ENCODE results near the gene CLTCL1. TPM values are rescaled to one million over a fixed set of nuclear protein-coding genes. Genes with fewer than 3 reads are reported as not detected.

The CLTCL1 gene
- total RNA-seq, 1 experiment from 2014 or later: 7.1 TPM

- TF ChIP-seq ZBTB33 (IDR thresholded peaks at IDR 0.05; ENCODE audit: extremely low read depth, insufficient replicate concordance, low read length): no peak
- TF ChIP-seq TCF7L2 (IDR thresholded peaks at IDR 0.05; ENCODE audit: borderline replicate concordance, extremely low read depth, insufficient read depth, insufficient read length): no peak
- TF ChIP-seq POLR2A (IDR thresholded peaks at IDR 0.05; ENCODE audit: borderline replicate concordance, extremely low read depth, insufficient read depth, insufficient read length): no peak
- no peak for TF ChIP-seq ZNF274 (IDR thresholded peaks at IDR 0.05; ENCODE audit: low read depth, low read length)
- TF ChIP-seq YY1 (IDR thresholded peaks at IDR 0.05; ENCODE audit: extremely low read depth, insufficient replicate concordance, low read depth, low read length): no peak
- TF ChIP-seq ELF1 (IDR thresholded peaks at IDR 0.05; ENCODE audit: borderline replicate concordance, low read depth): no peak
- TF ChIP-seq SP1 (IDR thresholded peaks at IDR 0.05; ENCODE audit: low read depth): no peak
- no peak for TF ChIP-seq CTCF (IDR thresholded peaks at IDR 0.05 in 2 of 3, conservative IDR thresholded peaks at IDR 0.05 in 1 of 3; ENCODE audit: borderline replicate concordance in 1 of 3, insufficient read depth in 1 of 3, low read depth in 2 of 3, low read length in 2 of 3)
- TF ChIP-seq MAX (IDR thresholded peaks at IDR 0.05): no peak
- TF ChIP-seq RAD21 (IDR thresholded peaks at IDR 0.05; ENCODE audit: low read depth): no peak
- TF ChIP-seq ATF3 (IDR thresholded peaks at IDR 0.05): no peak
- TF ChIP-seq REST (IDR thresholded peaks at IDR 0.05; ENCODE audit: low read depth): no peak
- no peak for TF ChIP-seq FOSL1 (IDR thresholded peaks at IDR 0.05; ENCODE audit: low read depth)
- TF ChIP-seq CEBPB (IDR thresholded peaks at IDR 0.05; ENCODE audit: low read depth): no peak
- TF ChIP-seq EGR1 (IDR thresholded peaks at IDR 0.05; ENCODE audit: low read depth): no peak
Observed at GRCh38 chr22:19233189-19233661, 58.3 kb downstream of the CLTCL1 start.

More at GRCh38 chr22:19233189-19233661, 58.3 kb downstream of the CLTCL1 start:
- DNase-seq (ENCODE audit: low read depth, low spot score): no peak
- peaks cover 0 to 3% of the 10 kb centered on the region in 2 experiments; a peak in 2 of 4 replicates for H3K36me3 ChIP-seq (ENCODE audit: control insufficient read depth in 1 of 2, insufficient read depth in 2 of 2, low read length in 2 of 2)
- no peaks in the 10 kb centered on the region for H3K27me3 ChIP-seq (ENCODE audit: insufficient read depth, low read length)
- CTCF ChIA-PET: no interaction called here
- H3K9me2 ChIP-seq (ENCODE audit: insufficient read depth): no peaks in the 10 kb centered on the region
- H3K9me3 ChIP-seq (ENCODE audit: control insufficient read depth in 1 of 2, insufficient read depth in 1 of 2, low read depth in 1 of 2, low read length in 2 of 2): no peaks in the 10 kb centered on the region
- H3K4me2 ChIP-seq (ENCODE audit: low read length): no peak overlapping the region
- H4K20me1 ChIP-seq (ENCODE audit: insufficient read depth): no peaks in the 10 kb centered on the region
- no peak overlapping the region for H3K27ac ChIP-seq (ENCODE audit: low read depth, low read length)
- BruUV-seq (replicated peaks): no TSS peak
- no peak overlapping the region for H3K9ac ChIP-seq (ENCODE audit: low read length)
- no peaks in the 10 kb centered on the region for H3K79me2 ChIP-seq (ENCODE audit: insufficient read depth, low read length)
- RAD21 ChIA-PET (ENCODE audit: low non-redundant PET in 1 of 2, low total read pairs in 2 of 2, uncharacterized antibody in 2 of 2, unreplicated experiment in 2 of 2): no interaction called here
- POLR2A ChIA-PET: no interaction called here
- H3K4me3 ChIP-seq (replicated peaks in 1 of 2; ENCODE audit: low read depth in 1 of 2, low read length in 2 of 2): no peak overlapping the region
- intact Hi-C loops (cut with micrococcal nuclease): no loop called here
- no peaks in the 10 kb centered on the region for H3K4me1 ChIP-seq (ENCODE audit: control insufficient read depth in 1 of 2, insufficient read depth in 2 of 2, low read length in 2 of 2)
- ATAC-seq: no peak
- no peak overlapping the region for H2AFZ ChIP-seq (ENCODE audit: low read depth, low read length, poor library complexity, severe bottlenecking)
